Mucosa of descending colon (tissue), 3 donors: Measurements from ENCODE around the gene MXD4. TPM values are rescaled to one million over a fixed set of nuclear protein-coding genes. Genes with fewer than 3 reads are reported as not detected.

ENCODE experiments used
- ATAC-seq: fragments of 200-7000 bp; cut with Tn5 transposase; one replicate; pipeline ENCODE4 v1.9.1; 2020; ENCODE audit warnings: mild to moderate bottlenecking, moderate library complexity
- DNase-seq, 3 donors: peaks; one replicate each; pipeline ENCODE4 v3.0.0-alpha.2; 2020
- H3K36me3 ChIP-seq: fragments of 200-600 bp; one replicate; pipeline ENCODE4 v1.8.0; 2021; ENCODE audit warnings: low read depth, mild to moderate bottlenecking
- H3K4me1 ChIP-seq: fragments of 200-600 bp; one replicate; pipeline ENCODE4 v1.8.0; 2021; ENCODE audit warnings: low read depth, mild to moderate bottlenecking
- H3K4me3 ChIP-seq: fragments of 200-600 bp; one replicate; pipeline ENCODE4 v1.8.0; 2021; ENCODE audit warnings: mild to moderate bottlenecking
- H3K9me3 ChIP-seq: fragments of 200-600 bp; one replicate; pipeline ENCODE4 v1.8.0; 2021; ENCODE audit warnings: mild to moderate bottlenecking
- intact Hi-C, 2 donors: fragments of 100-400 bp; cut with DNase I in 1 of 2; cut with micrococcal nuclease in 1 of 2; formaldehyde crosslinking; loops; one replicate each; pipeline versions ENCODE4 v1.11.0 to v1.11.1; 2022; cut with DNase I, micrococcal nuclease
- total RNA-seq, 3 donors: library from RNA; stranded (reverse); fragmentation: NEBNext Ultra II Directional in 2 of 3; extraction: Animal tissue kit (Norgen Biotek cat#: 25700) in 2 of 3; gene quantifications; one replicate each; pipeline versions ENCODE4 v1.2.1 to v1.2.4, GENCODE V29; 2021 to 2023
- TF ChIP-seq, protein P1 (sequence below): fragments of 200-600 bp; IDR thresholded peaks from one replicate; pipeline ENCODE4 v1.8.0; 2022; ENCODE audit warnings: antibody characterized with exemption, mild to moderate bottlenecking
- donor health status: DM: no; HTN: no; CAD: no; lungs with moderate emphysema.
- donor health status: DM: no; HTN: no; CAD: no.
- donor health status: DM: no; HTN: yes; CAD: no.

The MXD4 gene
- total RNA-seq, 3 donors from 2014 or later, result 46.6 to 59.6 (median 52.6) TPM

DNA sequence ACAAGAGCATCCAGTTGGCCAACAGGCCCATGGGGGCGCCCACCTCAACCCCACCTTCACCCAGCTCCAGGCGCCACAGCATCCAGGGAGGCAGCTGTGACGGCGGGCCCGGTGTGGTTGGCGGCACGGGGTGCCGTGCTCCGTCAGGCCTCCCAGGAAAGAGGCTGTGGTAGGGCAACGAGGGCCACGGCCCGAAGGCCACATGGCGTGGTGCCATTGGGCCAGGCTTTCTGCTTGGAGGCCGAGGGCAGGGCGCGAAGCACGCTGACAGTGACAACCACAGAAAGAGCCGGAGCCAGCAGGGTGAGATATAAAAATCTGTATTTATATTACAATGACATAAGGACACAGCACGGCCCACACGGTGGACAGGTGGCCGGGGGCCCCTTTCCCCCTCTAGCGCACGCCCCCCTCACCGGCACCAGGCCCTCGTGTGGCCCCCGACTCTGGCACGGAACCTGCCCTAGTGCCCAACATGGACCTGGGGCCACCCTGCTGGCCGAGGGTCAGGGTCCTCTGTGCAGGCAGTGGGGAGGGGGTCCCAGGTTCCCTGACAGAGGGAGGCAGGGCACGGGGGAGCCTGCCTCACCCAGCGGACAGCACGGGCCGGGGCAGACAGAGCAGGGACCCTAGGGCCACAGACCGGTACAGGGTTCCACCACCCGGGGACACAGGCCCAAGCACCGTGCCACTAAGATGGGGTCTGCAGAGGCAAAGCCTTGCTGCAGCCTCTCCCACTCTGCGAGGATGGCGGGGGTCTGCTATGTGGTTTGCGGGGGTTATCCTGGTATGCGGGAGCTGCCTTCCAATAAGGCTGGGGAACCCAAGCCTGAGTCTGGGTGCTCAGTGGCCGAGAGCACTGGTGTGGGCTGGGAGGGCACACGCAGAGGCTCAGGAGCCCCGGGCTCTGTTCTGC lies 14.5 kb downstream of the MXD4 start:
- intact Hi-C loops, result no loop called here
- Histone ChIP-seq H3K36me3 (peaks cover 3% of the 10 kb centered on the region), H3K4me3 (no peak overlapping the region), H3K9me3 (no peaks in the 10 kb centered on the region), H3K4me1 (peaks cover 11% of the 10 kb centered on the region)
- DNase-seq, result peak in 2 of 3 donors; percentile 28 to 46
- ATAC-seq, result no peak
- TF ChIP-seq, protein P1, sequence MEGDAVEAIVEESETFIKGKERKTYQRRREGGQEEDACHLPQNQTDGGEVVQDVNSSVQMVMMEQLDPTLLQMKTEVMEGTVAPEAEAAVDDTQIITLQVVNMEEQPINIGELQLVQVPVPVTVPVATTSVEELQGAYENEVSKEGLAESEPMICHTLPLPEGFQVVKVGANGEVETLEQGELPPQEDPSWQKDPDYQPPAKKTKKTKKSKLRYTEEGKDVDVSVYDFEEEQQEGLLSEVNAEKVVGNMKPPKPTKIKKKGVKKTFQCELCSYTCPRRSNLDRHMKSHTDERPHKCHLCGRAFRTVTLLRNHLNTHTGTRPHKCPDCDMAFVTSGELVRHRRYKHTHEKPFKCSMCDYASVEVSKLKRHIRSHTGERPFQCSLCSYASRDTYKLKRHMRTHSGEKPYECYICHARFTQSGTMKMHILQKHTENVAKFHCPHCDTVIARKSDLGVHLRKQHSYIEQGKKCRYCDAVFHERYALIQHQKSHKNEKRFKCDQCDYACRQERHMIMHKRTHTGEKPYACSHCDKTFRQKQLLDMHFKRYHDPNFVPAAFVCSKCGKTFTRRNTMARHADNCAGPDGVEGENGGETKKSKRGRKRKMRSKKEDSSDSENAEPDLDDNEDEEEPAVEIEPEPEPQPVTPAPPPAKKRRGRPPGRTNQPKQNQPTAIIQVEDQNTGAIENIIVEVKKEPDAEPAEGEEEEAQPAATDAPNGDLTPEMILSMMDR, result no peak

DNA sequence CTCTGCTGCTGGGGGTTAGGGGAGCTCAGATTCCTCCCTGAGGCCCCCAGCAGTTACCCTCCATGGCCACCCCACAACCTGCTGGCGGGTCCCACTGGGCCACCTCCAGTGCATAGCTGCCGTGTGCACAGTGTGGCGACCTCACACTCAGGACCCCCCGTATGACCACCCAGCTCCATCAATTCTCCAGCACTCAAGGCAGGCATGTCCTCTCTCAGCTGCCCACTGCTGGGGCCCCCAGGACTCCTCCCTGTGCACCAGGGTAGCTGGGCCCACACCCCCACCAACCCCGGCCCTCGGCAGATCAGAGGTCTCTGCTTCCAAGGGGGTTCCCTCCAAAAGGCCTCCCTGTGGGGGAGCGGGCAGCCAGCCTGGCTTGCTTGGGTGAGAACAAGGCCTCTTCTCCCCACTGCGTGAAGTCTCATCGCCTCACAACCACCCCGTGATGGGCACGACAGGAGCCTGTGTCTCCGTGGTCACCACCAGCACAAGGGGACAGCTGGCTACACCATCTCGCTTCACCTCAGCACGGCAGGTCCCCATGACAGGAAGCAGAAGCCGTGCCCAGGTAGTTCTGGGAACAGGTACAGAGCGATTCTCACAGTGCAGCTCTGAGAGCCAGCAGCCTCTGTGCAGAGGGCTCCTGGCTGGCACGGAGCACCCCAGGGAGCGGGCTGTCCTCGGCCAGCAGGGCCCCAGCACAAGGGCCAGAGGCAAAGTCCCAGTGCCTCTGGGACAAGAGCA lies 15.4 kb downstream of the MXD4 start:
- peaks cover under 1% of the 10 kb centered on the region for H3K36me3 ChIP-seq
- TF ChIP-seq, protein P1, result no peak

DNA sequence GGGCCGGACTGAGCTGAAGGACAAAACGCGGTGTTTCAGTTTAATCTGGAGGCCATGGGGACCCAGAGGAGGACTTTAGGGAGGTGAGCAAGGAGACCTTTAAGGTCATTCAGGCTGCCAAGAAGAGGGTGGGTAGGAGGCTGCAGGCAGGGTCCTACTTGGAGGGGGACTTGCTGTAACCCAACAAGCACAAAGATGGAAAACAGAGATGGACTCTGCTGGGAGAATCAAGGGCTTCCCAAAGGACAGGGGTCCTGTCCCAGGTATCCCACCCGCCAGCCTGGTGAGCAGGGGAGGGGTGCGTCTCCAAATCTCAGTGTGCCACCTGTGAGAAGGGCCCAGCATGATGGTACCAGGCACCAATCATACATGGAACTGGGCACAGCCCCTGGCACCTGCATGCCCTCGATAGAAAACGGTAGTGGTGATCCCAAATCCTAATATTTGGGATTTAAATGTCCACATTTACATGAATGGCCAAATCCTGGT lies 16.1 kb downstream of the MXD4 start:
- H3K36me3 ChIP-seq, result no peaks in the 10 kb centered on the region
- H3K4me1 ChIP-seq, result peaks cover 12% of the 10 kb centered on the region
- no peak for ATAC-seq

More for the DNA sequence above, 15.4 kb downstream of the MXD4 start:
- Histone ChIP-seq H3K4me3 (no peak overlapping the region), H3K9me3 (no peaks in the 10 kb centered on the region), H3K4me1 (peaks cover 11% of the 10 kb centered on the region)
- DNase-seq, result peak in 2 of 3 donors; percentile 23 to 50
- intact Hi-C loops, result no loop called here
- ATAC-seq, result no peak

DNA sequence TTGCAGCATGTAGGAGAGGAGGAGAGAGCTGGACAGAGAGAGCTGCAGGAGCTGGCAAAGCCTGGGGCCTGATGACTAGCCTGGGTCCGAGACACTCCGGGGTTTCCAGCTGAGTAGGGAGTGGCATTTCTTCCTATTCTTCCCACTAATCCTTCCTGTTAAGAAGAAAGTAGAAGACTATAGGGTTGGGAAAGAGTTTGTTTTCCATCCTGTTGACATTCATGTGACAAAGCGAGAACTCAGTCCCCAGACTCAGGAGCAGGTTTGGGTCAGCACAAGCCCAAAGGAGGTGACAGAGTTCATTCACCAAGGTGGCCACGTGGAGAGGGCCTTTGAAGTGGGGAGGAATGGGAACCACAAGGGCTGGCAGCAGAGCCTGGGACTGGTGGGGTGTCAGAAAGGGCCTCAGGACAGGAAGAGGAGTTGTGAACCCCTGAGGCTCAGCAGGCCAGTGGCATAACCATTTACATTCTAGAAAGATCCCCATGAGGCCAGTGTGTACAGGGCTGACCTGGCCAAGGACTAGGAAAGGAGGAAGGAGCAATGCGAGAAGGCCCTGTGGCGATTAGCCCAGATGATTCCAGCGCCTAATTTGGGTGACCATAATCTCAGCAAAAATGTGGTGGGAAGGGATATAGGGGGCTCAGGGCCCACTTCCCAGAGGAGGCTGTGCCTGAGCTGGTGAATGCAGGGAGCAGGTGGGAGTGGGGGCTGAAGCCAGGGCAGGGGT lies 16.7 kb downstream of the MXD4 start:
- Histone ChIP-seq H3K4me3 (no peak overlapping the region), H3K4me1 (peaks cover 18% of the 10 kb centered on the region), H3K9me3 (no peaks in the 10 kb centered on the region), H3K36me3 (no peaks in the 10 kb centered on the region)
- DNase-seq, result peak in 1 of 3 donors; percentile 34
- intact Hi-C loops, result no loop called here
- no peak for ATAC-seq
- TF ChIP-seq, protein P1, result no peak

More for the DNA sequence above, 16.1 kb downstream of the MXD4 start:
- TF ChIP-seq, protein P1, result no peak
- DNase-seq, result no peak
- no peaks in the 10 kb centered on the region for H3K9me3 ChIP-seq
- intact Hi-C loops, result no loop called here
- no peak overlapping the region for H3K4me3 ChIP-seq

DNA sequence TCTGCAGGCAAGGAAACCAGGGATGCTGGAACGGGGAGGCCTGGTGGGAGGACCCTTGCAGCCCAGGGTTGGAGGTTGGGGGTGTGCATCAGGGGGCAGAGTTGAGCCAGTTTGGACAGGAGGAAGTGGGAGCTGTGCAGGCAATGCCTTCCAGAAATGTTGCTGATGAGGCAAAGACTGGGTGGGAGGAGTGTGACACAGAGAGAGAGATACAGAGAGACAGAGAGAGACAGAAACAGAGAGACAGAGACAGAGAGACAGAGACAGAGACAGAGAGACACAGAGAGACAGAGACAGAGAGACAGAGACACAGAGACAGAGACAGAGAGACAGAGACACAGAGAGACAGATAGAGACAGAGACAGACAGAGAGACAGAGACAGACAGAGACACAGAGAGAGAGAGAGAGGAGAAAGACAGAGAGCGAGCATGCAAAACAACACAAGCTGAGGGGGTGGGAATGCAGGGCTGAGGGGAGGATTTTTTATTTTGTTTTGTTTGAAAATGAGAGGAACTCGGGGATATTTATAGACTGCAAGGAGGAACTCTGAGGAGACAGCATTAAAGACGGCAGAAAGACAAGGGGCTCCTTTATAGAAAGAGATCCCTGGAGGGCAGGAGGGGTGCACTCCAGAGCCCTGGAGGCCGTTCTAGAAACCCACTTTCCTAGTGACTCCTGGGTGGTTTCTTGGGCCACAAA lies 18.1 kb downstream of the MXD4 start:
- DNase-seq (peak in 2 of 3 donors; percentile 50 to 62), ATAC-seq (no peak)

More for the DNA sequence above, 18.1 kb downstream of the MXD4 start:
- H3K9me3 ChIP-seq, result no peaks in the 10 kb centered on the region
- intact Hi-C loops, result no loop called here
- H3K4me3 ChIP-seq, result no peak overlapping the region
- TF ChIP-seq, protein P1, result no peak
- H3K36me3 ChIP-seq, result no peaks in the 10 kb centered on the region
- peaks cover 28% of the 10 kb centered on the region for H3K4me1 ChIP-seq
